ENCODE data around the gene TRA2B.
"Not testable (repeated sequence)": the region's sequence is repeated elsewhere in the genome, so short reads cannot be mapped to it uniquely, and the experiment has no call there.

Gene TRA2B

DNA sequence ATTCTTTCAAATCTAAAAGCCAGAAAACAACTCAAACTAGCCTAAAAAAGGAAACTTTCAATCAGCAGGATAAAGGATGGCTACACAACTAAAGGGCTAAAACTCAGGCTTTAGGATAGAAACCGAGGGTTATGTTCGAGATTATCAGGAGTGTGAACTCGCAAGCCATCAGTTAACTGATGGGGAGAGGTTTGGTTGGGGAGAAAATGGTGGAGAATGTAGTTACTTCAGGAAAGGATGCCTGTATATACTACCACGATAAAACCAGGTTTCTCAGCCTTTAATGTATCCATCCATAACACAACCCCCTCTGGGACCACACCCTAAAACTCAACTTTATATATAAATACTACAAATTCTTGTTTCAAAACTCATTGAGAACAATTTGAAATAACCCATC lies 22.2 kb downstream of the TRA2B start:
- H3K4me3 ChIP-seq (ENCODE audit: low read depth, low read length) = no peak overlapping the region
- H3K4me1 ChIP-seq = no peaks in the 10 kb centered on the region
- peaks cover 78% of the 10 kb centered on the region for H3K36me3 ChIP-seq
- H3K27me3 ChIP-seq = no peaks in the 10 kb centered on the region
- TF ChIP-seq, protein P1, sequence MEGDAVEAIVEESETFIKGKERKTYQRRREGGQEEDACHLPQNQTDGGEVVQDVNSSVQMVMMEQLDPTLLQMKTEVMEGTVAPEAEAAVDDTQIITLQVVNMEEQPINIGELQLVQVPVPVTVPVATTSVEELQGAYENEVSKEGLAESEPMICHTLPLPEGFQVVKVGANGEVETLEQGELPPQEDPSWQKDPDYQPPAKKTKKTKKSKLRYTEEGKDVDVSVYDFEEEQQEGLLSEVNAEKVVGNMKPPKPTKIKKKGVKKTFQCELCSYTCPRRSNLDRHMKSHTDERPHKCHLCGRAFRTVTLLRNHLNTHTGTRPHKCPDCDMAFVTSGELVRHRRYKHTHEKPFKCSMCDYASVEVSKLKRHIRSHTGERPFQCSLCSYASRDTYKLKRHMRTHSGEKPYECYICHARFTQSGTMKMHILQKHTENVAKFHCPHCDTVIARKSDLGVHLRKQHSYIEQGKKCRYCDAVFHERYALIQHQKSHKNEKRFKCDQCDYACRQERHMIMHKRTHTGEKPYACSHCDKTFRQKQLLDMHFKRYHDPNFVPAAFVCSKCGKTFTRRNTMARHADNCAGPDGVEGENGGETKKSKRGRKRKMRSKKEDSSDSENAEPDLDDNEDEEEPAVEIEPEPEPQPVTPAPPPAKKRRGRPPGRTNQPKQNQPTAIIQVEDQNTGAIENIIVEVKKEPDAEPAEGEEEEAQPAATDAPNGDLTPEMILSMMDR (IDR thresholded peaks at IDR 0.05; ENCODE audit: low read depth, low read length) = no peak
- no peak for DNase-seq
- no peaks in the 10 kb centered on the region for H3K9me3 ChIP-seq

DNA sequence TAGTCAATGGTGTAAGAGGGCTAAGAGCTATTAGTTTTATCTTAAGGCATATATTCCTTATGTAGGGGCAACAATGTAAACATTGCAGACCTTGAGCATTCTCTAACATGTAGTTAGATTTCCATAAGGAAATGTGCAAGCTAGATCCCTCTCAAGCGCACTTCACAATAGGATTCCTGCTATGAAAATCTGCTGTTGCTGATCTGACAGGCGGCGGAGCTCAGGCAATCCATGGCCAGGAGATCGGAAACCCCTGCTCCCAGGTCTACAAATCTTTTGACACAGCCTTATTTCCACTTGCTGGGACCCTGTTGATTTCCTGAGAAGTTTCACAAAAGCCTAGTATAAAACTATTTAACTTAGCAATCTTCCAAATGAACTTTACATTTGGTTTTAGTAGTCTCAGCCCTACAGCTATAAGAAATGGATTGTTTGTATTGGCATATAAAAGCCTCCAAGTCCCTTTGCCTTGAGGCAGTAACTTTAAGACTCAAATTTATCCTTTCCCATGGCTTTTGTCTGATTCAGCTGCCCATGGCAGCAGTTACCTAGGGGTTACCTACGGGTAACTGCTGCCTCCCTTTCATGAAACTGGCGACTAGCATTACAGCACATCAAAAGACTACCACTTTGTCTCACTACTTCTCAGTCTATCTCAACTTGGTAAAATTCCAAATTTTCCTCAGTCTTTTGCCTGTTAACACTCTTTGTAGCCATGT lies 22.7 kb downstream of the TRA2B start:
- no peak for DNase-seq
- no peaks in the 10 kb centered on the region for H3K27me3 ChIP-seq
- H3K4me1 ChIP-seq = no peaks in the 10 kb centered on the region
- H3K4me3 ChIP-seq (ENCODE audit: low read depth, low read length) = no peak overlapping the region
- no peaks in the 10 kb centered on the region for H3K9me3 ChIP-seq
- peaks cover 72% of the 10 kb centered on the region for H3K36me3 ChIP-seq
- TF ChIP-seq, protein P1 (IDR thresholded peaks at IDR 0.05; ENCODE audit: low read depth, low read length) = no peak

DNA sequence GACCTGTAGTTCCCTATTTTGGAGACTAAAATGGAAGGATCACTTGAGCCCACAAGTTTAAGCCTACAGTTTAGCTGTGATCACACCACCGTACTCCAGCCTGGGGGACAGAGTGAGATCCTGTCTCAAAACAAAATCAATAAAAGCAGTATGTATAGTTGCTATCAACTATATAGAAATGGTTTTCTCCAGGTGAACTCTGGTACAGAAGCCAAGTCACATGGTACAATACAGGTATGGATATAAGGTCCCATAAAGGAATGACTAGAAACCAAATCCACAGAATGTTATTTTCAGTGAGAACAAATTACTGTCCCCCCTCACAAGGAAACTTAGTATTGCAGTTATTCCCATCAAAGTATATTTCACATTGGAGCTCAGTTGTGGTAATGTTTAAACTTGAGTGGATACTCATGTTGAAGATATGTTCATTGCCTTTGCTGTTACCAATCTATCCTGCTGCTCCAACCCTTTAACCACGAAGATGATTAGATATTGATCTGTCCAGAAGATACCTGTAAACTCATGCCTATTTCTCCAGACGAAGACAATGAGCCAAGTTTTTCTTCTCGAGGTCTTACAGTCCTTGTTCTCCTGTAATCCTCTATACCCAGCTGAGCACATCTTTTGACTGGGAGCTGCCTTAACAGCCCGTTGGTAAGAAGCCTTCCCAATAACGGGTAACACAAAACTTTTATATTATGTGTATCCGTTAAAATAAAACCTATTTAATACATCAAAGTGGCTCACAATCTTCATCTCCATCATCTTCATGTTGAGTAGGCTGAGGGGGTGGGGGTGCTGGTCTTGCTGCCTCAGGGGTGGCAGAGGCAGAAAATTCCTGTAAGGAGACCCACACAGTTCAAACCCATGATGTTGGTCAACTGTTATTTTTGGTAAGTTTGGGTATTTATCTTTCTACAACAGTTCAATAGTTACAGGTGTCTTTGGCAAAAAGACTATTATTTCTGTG lies 24.6 kb downstream of the TRA2B start:
- TF ChIP-seq, protein P1 (IDR thresholded peaks at IDR 0.05; ENCODE audit: low read depth, low read length) = no peak
- H3K9me3 ChIP-seq = no peaks in the 10 kb centered on the region
- no peaks in the 10 kb centered on the region for H3K27me3 ChIP-seq
- DNase-seq = no peak
- H3K4me1 ChIP-seq = no peaks in the 10 kb centered on the region
- no peak overlapping the region for H3K4me3 ChIP-seq (ENCODE audit: low read depth, low read length)
- H3K36me3 ChIP-seq = peaks cover 54% of the 10 kb centered on the region

DNA sequence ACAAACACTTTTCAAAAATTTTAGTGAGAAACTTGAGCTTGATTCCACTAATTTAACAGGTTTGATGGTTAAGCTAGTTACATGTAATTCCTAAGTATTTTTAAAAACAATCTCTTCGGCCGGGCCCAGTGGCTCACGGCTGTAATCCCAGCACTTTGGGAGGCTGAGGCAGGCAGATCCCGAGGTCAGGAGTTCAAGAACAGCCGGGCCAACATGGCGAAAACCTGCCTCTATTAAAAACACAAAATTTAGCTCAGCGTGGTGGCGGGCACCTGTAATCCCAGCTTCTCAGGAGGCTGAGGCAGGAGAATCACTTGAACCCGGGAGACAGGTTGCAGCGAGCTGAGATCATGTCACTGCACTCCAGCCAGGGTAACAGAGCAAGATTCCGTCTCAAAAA lies 25.3 kb downstream of the TRA2B start:
- Histone ChIP-seq H3K4me1 (no peaks in the 10 kb centered on the region), H3K4me3 (ENCODE audit: low read depth, low read length) (no peak overlapping the region), H3K36me3 (peaks cover 47% of the 10 kb centered on the region), H3K27me3 (no peaks in the 10 kb centered on the region), H3K9me3 (no peaks in the 10 kb centered on the region)
- TF ChIP-seq, protein P1 (IDR thresholded peaks at IDR 0.05; ENCODE audit: low read depth, low read length) = no peak
- DNase-seq = no peak

DNA sequence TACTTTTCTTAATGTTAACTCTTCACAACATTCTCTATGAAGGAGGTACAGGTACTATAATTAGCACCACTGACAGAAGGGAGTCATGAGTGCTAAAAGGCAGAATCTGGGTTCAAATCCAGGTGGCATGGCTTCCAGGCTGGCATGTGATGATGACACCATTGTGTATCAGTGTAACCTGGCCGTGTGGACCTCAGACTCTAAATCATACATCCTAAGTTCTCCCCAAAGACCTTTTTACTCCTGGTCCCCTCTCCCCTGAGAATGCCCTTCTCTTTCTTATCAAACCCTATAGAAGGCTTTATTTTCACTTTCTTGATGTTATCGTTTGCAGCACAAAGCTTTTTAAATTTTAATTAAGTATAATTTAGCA lies 26.8 kb downstream of the TRA2B start:
- not testable (repeated sequence) for DNase-seq

DNA sequence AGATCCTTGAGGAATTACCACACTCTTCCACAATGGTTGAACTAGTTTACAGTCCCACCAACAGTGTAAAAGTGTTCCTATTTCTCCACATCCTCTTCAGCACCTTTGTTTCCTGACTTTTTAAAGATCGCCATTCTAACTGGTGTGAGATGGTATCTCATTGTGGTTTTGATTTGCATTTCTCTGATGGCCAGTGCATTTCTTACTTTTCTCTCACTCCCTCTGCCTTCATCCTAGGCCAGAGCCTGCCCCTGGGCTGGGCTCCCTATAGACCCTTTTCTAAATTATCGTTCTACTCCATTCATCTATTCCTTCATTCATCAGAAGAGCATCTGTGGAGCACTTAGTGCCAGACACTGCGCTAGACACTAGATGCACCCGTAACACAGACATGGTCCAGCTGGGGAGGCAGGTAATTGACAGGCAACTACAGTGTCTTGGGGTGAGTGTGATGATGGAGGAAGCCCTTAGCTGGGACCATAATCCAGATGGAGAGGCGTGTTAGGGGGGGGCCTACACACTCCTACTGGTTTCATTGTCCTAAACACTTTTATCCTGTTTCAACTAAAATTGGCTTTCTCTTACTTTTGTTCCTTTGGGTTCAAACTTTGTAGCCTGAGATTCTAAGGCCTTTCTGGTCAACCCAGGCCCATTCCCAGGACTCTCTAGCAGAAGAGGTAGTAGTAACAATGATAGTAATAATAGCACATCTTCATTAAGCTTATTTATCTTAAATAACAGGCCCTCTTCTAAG lies 27.3 kb downstream of the TRA2B start:
- H3K36me3 ChIP-seq = peaks cover 26% of the 10 kb centered on the region
- H3K27me3 ChIP-seq; H3K4me3 ChIP-seq (ENCODE audit: low read depth, low read length); H3K9me3 ChIP-seq; H3K4me1 ChIP-seq; DNase-seq: not testable (repeated sequence)

More for the DNA sequence above, 26.8 kb downstream of the TRA2B start:
- H3K36me3 ChIP-seq = peaks cover 32% of the 10 kb centered on the region
- not testable (repeated sequence) for H3K27me3 ChIP-seq; H3K4me3 ChIP-seq (ENCODE audit: low read depth, low read length); H3K9me3 ChIP-seq; H3K4me1 ChIP-seq

DNA sequence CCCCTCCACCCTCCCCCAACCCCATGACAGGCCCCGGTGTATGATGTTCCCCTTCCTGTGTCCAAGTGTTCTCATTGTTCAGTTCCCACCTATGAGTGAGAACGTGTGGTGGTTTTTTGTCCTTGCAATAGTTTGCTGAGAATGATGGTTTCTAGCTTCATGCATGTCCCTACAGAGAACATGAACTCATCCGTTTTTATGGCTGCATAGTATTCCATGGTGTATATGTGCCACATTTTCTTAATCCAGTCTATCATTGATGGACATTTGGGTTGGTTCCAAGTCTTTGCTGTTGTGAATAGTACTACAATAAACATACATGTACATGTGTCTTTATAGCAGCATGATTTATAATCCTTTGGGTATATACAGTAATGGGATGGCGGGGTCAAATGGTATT lies 27.9 kb downstream of the TRA2B start:
- H3K4me1 ChIP-seq, DNase-seq: not testable (repeated sequence)

More for the DNA sequence above, 27.9 kb downstream of the TRA2B start:
- peaks cover 21% of the 10 kb centered on the region for H3K36me3 ChIP-seq
- H3K4me3 ChIP-seq (ENCODE audit: low read depth, low read length); H3K27me3 ChIP-seq; H3K9me3 ChIP-seq: not testable (repeated sequence)

Measured in BE2C (cell line).